Measurements from ENCODE around the gene NCLN. TPM values are rescaled to one million over a fixed set of nuclear protein-coding genes. Genes with fewer than 3 reads are reported as not detected.

NCLN gene
- total RNA-seq, 2 donors from 2014 or later = 29.4 to 40.4 TPM

DNA sequence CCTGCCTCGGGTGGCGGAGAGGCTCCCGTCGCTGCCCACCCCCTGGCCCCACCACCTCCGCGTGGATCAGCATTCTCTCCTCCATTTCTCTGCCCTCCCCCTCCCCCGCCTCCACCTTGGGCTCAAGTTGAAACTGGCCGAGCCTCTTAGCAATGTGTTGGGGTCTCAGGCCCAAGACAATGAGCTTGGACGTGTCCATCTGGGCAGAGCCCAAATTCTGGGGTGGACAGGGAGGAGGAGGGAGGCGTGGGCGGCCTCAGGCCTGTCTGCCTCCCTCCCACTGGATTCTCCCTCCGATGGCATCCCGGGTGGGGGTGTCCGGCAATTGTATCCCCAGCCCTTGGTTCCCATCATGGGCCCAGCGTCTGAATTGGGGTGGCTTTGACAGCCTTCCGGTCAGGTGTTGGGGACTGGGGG is 40.0 kb downstream of the NCLN start:
- no peaks in the 10 kb centered on the region for H3K9me3 ChIP-seq
- H3K27ac ChIP-seq = no peak overlapping the region
- peaks cover 0 to 4% of the 10 kb centered on the region in 2 donors for H3K4me1 ChIP-seq (ENCODE audit: control insufficient read depth in 1 of 2, low read depth in 2 of 2)
- no peak overlapping the region for H3K4me3 ChIP-seq
- ATAC-seq (ENCODE audit: insufficient number of reproducible peaks, low FRiP score, low read depth) = no peak
- peaks cover 4% of the 10 kb centered on the region for H3K27me3 ChIP-seq (replicated peaks; ENCODE audit: insufficient read depth)
- TF ChIP-seq, protein P1, sequence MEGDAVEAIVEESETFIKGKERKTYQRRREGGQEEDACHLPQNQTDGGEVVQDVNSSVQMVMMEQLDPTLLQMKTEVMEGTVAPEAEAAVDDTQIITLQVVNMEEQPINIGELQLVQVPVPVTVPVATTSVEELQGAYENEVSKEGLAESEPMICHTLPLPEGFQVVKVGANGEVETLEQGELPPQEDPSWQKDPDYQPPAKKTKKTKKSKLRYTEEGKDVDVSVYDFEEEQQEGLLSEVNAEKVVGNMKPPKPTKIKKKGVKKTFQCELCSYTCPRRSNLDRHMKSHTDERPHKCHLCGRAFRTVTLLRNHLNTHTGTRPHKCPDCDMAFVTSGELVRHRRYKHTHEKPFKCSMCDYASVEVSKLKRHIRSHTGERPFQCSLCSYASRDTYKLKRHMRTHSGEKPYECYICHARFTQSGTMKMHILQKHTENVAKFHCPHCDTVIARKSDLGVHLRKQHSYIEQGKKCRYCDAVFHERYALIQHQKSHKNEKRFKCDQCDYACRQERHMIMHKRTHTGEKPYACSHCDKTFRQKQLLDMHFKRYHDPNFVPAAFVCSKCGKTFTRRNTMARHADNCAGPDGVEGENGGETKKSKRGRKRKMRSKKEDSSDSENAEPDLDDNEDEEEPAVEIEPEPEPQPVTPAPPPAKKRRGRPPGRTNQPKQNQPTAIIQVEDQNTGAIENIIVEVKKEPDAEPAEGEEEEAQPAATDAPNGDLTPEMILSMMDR (IDR thresholded peaks at IDR 0.05) = no peak
- no peak for DNase-seq (ENCODE audit: low spot score)
- no peaks in the 10 kb centered on the region for H3K36me3 ChIP-seq

- ATAC-seq (ENCODE audit: insufficient number of reproducible peaks, low FRiP score, low read depth) = no peak
- TF ChIP-seq, protein P1 (IDR thresholded peaks at IDR 0.05) = no peak
- H3K27me3 ChIP-seq (replicated peaks; ENCODE audit: insufficient read depth) = peaks cover 4% of the 10 kb centered on the region
Measured at GRCh38 chr19:3227054-3227626, 41.4 kb downstream of the NCLN start.

DNA sequence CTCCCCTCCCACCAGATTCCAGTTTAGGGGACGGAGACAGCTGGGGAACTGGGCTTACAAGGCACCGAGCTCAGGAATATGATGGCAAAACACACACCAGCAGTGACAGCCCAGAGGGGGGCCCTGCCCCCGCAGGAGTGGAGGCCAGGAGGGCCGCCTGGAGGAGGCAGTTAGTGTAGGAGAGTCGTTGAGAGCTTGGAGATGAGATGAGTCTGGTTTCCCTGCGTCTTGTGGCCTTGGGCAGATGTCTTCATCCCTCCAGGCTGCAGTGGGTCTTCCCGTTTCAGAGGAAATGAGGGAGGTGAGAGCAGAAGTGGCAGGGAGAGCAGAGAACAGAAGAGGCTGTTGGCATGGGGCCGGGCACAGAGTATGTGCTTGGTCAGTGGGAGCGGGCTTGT is 43.6 kb downstream of the NCLN start:
- DNase-seq (ENCODE audit: low spot score) = no peak
- no peak for ATAC-seq (ENCODE audit: insufficient number of reproducible peaks, low FRiP score, low read depth)
- Histone ChIP-seq H3K4me1 (ENCODE audit: control insufficient read depth in 1 of 2, low read depth in 2 of 2) (peaks cover 0 to under 1% of the 10 kb centered on the region in 2 donors), H3K27me3 (replicated peaks; ENCODE audit: insufficient read depth) (no peaks in the 10 kb centered on the region), H3K9me3 (no peaks in the 10 kb centered on the region), H3K27ac (no peak overlapping the region), H3K36me3 (no peaks in the 10 kb centered on the region), H3K4me3 (no peak overlapping the region)
- TF ChIP-seq, protein P1 (IDR thresholded peaks at IDR 0.05) = no peak

More at GRCh38 chr19:3227054-3227626, 41.4 kb downstream of the NCLN start:
- Histone ChIP-seq H3K9me3 (no peaks in the 10 kb centered on the region), H3K27ac (no peak overlapping the region), H3K4me3 (no peak overlapping the region), H3K36me3 (no peaks in the 10 kb centered on the region), H3K4me1 (ENCODE audit: control insufficient read depth in 1 of 2, low read depth in 2 of 2) (peaks cover 0 to 4% of the 10 kb centered on the region in 2 donors)
- DNase-seq (ENCODE audit: low spot score) = no peak

- Histone ChIP-seq H3K27ac (no peak overlapping the region), H3K36me3 (no peaks in the 10 kb centered on the region), H3K4me1 (ENCODE audit: control insufficient read depth in 1 of 2, low read depth in 2 of 2) (no peaks in the 10 kb centered on the region), H3K4me3 (no peak overlapping the region), H3K27me3 (replicated peaks; ENCODE audit: insufficient read depth) (no peaks in the 10 kb centered on the region), H3K9me3 (no peaks in the 10 kb centered on the region)
- DNase-seq (ENCODE audit: low spot score) (no peak), ATAC-seq (ENCODE audit: insufficient number of reproducible peaks, low FRiP score, low read depth) (no peak)
- TF ChIP-seq, protein P1 (IDR thresholded peaks at IDR 0.05) = no peak
Measured at GRCh38 chr19:3229888-3230496, 44.3 kb downstream of the NCLN start.

DNA sequence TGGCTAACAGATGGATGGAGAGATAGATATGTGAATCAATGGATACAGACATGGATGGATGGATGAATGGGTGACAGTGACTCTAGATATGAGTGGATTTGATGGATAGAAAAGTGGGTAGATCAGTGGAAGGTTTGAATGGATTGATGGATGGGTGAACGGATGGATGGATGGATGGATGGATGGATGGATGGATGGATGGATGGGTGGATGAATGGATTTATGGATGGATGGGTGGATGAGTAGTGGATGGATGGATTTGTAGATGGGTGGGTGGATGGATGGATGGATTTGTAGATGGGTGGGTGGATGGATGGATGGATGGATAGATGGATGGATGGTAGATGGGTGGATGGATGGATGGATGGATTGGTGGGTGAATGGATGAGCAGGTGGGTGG is 45.6 kb downstream of the NCLN start:
- Histone ChIP-seq H3K27ac (no peak overlapping the region), H3K4me3 (no peak overlapping the region), H3K27me3 (replicated peaks; ENCODE audit: insufficient read depth) (no peaks in the 10 kb centered on the region), H3K4me1 (ENCODE audit: control insufficient read depth in 1 of 2, low read depth in 2 of 2) (no peaks in the 10 kb centered on the region), H3K36me3 (no peaks in the 10 kb centered on the region), H3K9me3 (no peaks in the 10 kb centered on the region)
- ATAC-seq (ENCODE audit: insufficient number of reproducible peaks, low FRiP score, low read depth) (no peak), DNase-seq (ENCODE audit: low spot score) (no peak)
- TF ChIP-seq, protein P1 (IDR thresholded peaks at IDR 0.05) = no peak
